KMS-11 (cell line): ENCODE data around the gene SCNN1A.

Source experiments
- H2AFZ ChIP-seq: fragments of 200-600 bp; sonication (generic); 2 replicates; pipeline ENCODE4 v1.6.1; 2016; ENCODE audit warnings: antibody characterized with exemption, mixed run types, low read depth
- H3K27ac ChIP-seq: fragments of 200-600 bp; sonication (generic); 2 replicates; pipeline ENCODE4 v1.6.1; 2016; ENCODE audit warnings: mild to moderate bottlenecking, mixed run types
- H3K27me3 ChIP-seq: fragments of 200-600 bp; sonication (generic); 2 replicates; pipeline ENCODE4 v1.6.1; 2017; ENCODE audit warnings: mild to moderate bottlenecking, low read depth, mixed run types, moderate library complexity; ENCODE audit not compliant: insufficient read depth
- H3K36me3 ChIP-seq: fragments of 200-600 bp; sonication (generic); 2 replicates; pipeline ENCODE4 v1.6.1; 2017; ENCODE audit warnings: mild to moderate bottlenecking, mixed run types; ENCODE audit not compliant: insufficient read depth
- H3K4me1 ChIP-seq: fragments of 200-600 bp; sonication (generic); 2 replicates; pipeline ENCODE4 v1.6.1; 2016; ENCODE audit warnings: mild to moderate bottlenecking, low read depth, mixed run types; ENCODE audit not compliant: poor library complexity, severe bottlenecking
- H3K4me2 ChIP-seq: fragments of 200-600 bp; sonication (generic); 2 replicates; pipeline ENCODE4 v1.7.0; 2016; ENCODE audit warnings: mild to moderate bottlenecking, mixed run types
- H3K4me3 ChIP-seq: fragments of 200-600 bp; sonication (generic); IDR thresholded peaks from 2 replicates; pipeline ENCODE4 v1.6.1; 2017; ENCODE audit warnings: low read depth, low read length, mixed read lengths; ENCODE audit not compliant: insufficient read depth
- H3K79me2 ChIP-seq: fragments of 200-600 bp; sonication (generic); 2 replicates; pipeline ENCODE4 v1.6.1; 2016; ENCODE audit warnings: low read depth, mixed run types; ENCODE audit not compliant: insufficient read depth
- H3K9ac ChIP-seq: fragments of 200-600 bp; sonication (generic); 2 replicates; pipeline ENCODE4 v1.6.1; 2016; ENCODE audit warnings: mild to moderate bottlenecking, mixed run types
- H4K20me1 ChIP-seq: fragments of 200-600 bp; sonication (generic); 2 replicates; pipeline ENCODE4 v1.6.1; 2016; ENCODE audit warnings: mild to moderate bottlenecking, mixed run types; ENCODE audit not compliant: insufficient read depth
- CTCF ChIP-seq: fragments of 200-600 bp; sonication (generic); conservative IDR thresholded peaks from 2 replicates; pipeline ENCODE4 v1.6.1; 2017; ENCODE audit warnings: low read depth, mild to moderate bottlenecking, antibody characterized with exemption, low read length, moderate library complexity, mixed read lengths

SCNN1A gene

GRCh38 chr12:6355491-6356373, 19.6 kb downstream of the SCNN1A start:
- Histone ChIP-seq H3K27ac (no peak overlapping the region), H2AFZ (no peak overlapping the region), H3K27me3 (no peaks in the 10 kb centered on the region), H3K4me3 (no peak overlapping the region), H3K4me2 (no peak overlapping the region), H3K36me3 (no peaks in the 10 kb centered on the region), H3K4me1 (peaks cover 13% of the 10 kb centered on the region), H3K9ac (no peak overlapping the region), H4K20me1 (no peaks in the 10 kb centered on the region), H3K79me2 (no peaks in the 10 kb centered on the region)
- TF ChIP-seq CTCF: no peak

GRCh38 chr12:6354495-6355393, 20.6 kb downstream of the SCNN1A start:
- no peak overlapping the region for H3K4me2 ChIP-seq
- no peak overlapping the region for H3K9ac ChIP-seq
- H2AFZ ChIP-seq: no peak overlapping the region
- H3K79me2 ChIP-seq: no peaks in the 10 kb centered on the region
- H3K27ac ChIP-seq: no peak overlapping the region
- TF ChIP-seq CTCF: no peak
- no peaks in the 10 kb centered on the region for H3K36me3 ChIP-seq
- no peaks in the 10 kb centered on the region for H4K20me1 ChIP-seq
- no peak overlapping the region for H3K4me3 ChIP-seq
- H3K27me3 ChIP-seq: no peaks in the 10 kb centered on the region
- peaks cover 4% of the 10 kb centered on the region for H3K4me1 ChIP-seq

- Histone ChIP-seq H3K79me2 (no peaks in the 10 kb centered on the region), H4K20me1 (no peaks in the 10 kb centered on the region), H2AFZ (no peak overlapping the region), H3K27me3 (no peaks in the 10 kb centered on the region), H3K27ac (no peak overlapping the region), H3K4me2 (no peak overlapping the region), H3K36me3 (no peaks in the 10 kb centered on the region), H3K4me1 (peaks cover 4% of the 10 kb centered on the region), H3K4me3 (no peak overlapping the region), H3K9ac (no peak overlapping the region)
- no peak for TF ChIP-seq CTCF
Measured at GRCh38 chr12:6352193-6353173, 22.9 kb downstream of the SCNN1A start.

GRCh38 chr12:6351622-6352021, 23.7 kb downstream of the SCNN1A start:
- Histone ChIP-seq H3K27me3 (no peaks in the 10 kb centered on the region), H3K79me2 (no peaks in the 10 kb centered on the region), H3K4me1 (peaks cover 4% of the 10 kb centered on the region), H3K4me2 (no peak overlapping the region), H4K20me1 (no peaks in the 10 kb centered on the region), H3K4me3 (no peak overlapping the region), H3K27ac (no peak overlapping the region), H2AFZ (no peak overlapping the region), H3K36me3 (no peaks in the 10 kb centered on the region), H3K9ac (no peak overlapping the region)
- no peak for TF ChIP-seq CTCF
